Peyer's patch (tissue), 4 donors: Measurements from ENCODE around the gene PLEKHG1. TPM values are rescaled to one million over a fixed set of nuclear protein-coding genes. Genes with fewer than 3 reads are reported as not detected.

Experiments used
- DNase-seq, 3 donors: peaks; one replicate each; pipeline ENCODE4 v3.0.0-alpha.2; 2017 to 2019
- H3K27ac ChIP-seq, 4 donors: fragments of 200-600 bp; sonication (generic); one replicate each; pipeline ENCODE4 v1.5.1; 2016 to 2019
- H3K27me3 ChIP-seq, 2 donors: fragments of 200-600 bp; sonication (generic); one replicate each; pipeline ENCODE4 v1.5.1; 2019
- H3K36me3 ChIP-seq, 3 donors: fragments of 200-600 bp; sonication (generic); one replicate each; pipeline ENCODE4 v1.5.1; 2016 to 2019
- H3K4me1 ChIP-seq, 4 donors: fragments of 200-600 bp; sonication (generic); one replicate each; pipeline ENCODE4 v1.5.1; 2016 to 2019
- H3K4me3 ChIP-seq, 4 donors: fragments of 200-600 bp; sonication (generic); 1 replicate in 3 of 4; 2 replicates in 1 of 4; pipeline ENCODE4 v1.5.1; 2016 to 2019; ENCODE audit warnings: mild to moderate bottlenecking in 1 of 4
- H3K9me3 ChIP-seq, 4 donors: fragments of 200-600 bp; sonication (generic); one replicate each; pipeline ENCODE4 v1.5.1; 2016 to 2019; ENCODE audit warnings: mild to moderate bottlenecking in 1 of 4
- POLR2A ChIP-seq, 2 donors: fragments of 450-650 bp; IDR thresholded peaks; one replicate each; pipeline ENCODE4 v1.5.1; 2017; ENCODE audit warnings: antibody characterized with exemption in 2 of 2, mild to moderate bottlenecking in 2 of 2, moderate library complexity in 2 of 2
- total RNA-seq, 4 donors: library from RNA; depleted of rRNA; stranded (reverse); fragments of >200 nt; gene quantifications; one replicate each; pipeline ENCODE4 v1.1.0, GENCODE V29; 2016
- TF ChIP-seq, protein P1 (sequence below), 6 experiments: fragments of 450-650 bp in 4 of 6; fragments of 200-600 bp in 2 of 6; sonication (generic) in 1 of 6; IDR thresholded peaks; one replicate each; pipeline ENCODE4 v1.5.1; 2017 to 2019; ENCODE audit warnings: antibody characterized with exemption in 6 of 6, mild to moderate bottlenecking in 3 of 6, moderate library complexity in 1 of 6

The PLEKHG1 gene
- total RNA-seq, 4 donors from 2014 or later = 52.2 to 281 (median 64.6) TPM

DNA sequence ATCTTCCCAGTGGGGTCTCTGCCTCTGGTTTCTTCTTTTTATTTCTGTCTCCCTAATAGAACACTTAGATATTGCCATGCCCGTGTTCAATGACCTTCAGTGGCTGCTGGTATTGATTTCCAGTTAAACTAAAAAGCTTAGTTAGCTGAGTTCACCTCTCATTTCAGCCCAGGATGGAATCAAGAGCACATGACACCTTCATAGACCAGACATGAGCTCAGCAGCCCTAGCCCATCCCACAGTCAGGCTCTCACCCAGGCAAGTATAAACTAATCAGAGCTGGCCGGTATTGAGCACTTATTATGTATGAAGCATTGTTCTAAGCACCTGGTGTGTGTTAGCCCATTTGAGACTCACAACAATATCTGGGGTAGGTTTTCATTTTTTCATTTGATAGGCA lies 33.7 kb upstream of the PLEKHG1 start:
- no peak overlapping the region for H3K27ac ChIP-seq
- no peaks in the 10 kb centered on the region for H3K4me1 ChIP-seq
- no peak for DNase-seq
- no peak overlapping the region for H3K4me3 ChIP-seq
- H3K36me3 ChIP-seq = no peaks in the 10 kb centered on the region
- no peaks in the 10 kb centered on the region for H3K27me3 ChIP-seq
- H3K9me3 ChIP-seq = no peaks in the 10 kb centered on the region
- TF ChIP-seq, protein P1, sequence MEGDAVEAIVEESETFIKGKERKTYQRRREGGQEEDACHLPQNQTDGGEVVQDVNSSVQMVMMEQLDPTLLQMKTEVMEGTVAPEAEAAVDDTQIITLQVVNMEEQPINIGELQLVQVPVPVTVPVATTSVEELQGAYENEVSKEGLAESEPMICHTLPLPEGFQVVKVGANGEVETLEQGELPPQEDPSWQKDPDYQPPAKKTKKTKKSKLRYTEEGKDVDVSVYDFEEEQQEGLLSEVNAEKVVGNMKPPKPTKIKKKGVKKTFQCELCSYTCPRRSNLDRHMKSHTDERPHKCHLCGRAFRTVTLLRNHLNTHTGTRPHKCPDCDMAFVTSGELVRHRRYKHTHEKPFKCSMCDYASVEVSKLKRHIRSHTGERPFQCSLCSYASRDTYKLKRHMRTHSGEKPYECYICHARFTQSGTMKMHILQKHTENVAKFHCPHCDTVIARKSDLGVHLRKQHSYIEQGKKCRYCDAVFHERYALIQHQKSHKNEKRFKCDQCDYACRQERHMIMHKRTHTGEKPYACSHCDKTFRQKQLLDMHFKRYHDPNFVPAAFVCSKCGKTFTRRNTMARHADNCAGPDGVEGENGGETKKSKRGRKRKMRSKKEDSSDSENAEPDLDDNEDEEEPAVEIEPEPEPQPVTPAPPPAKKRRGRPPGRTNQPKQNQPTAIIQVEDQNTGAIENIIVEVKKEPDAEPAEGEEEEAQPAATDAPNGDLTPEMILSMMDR (IDR thresholded peaks at IDR 0.05) = no peak
- no peak for TF ChIP-seq POLR2A (IDR thresholded peaks at IDR 0.05)

DNA sequence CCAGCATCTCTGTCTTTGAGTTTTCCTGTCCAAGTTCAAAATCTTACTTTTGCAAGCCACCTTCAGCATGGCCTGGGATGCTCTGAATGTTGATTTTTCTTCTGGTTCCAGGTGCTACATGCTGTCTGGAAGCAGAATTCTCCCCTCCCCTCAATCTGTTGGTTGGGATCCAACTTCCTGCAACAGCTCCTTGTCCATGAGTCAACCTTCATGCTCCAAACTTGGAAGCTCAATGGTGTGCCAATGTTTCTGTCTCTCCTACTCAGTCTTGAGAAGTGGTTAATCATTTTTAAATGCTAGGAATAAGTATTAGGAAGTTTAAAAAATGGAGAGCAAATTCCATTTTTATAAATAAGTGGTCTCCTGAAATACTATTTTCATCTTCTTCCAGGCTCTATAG lies 33.2 kb upstream of the PLEKHG1 start:
- Histone ChIP-seq H3K36me3 (no peaks in the 10 kb centered on the region), H3K4me3 (no peak overlapping the region), H3K27me3 (no peaks in the 10 kb centered on the region), H3K9me3 (no peaks in the 10 kb centered on the region), H3K27ac (no peak overlapping the region), H3K4me1 (no peaks in the 10 kb centered on the region)
- TF ChIP-seq POLR2A (IDR thresholded peaks at IDR 0.05) = no peak
- TF ChIP-seq, protein P1 (IDR thresholded peaks at IDR 0.05) = no peak
- no peak for DNase-seq

DNA sequence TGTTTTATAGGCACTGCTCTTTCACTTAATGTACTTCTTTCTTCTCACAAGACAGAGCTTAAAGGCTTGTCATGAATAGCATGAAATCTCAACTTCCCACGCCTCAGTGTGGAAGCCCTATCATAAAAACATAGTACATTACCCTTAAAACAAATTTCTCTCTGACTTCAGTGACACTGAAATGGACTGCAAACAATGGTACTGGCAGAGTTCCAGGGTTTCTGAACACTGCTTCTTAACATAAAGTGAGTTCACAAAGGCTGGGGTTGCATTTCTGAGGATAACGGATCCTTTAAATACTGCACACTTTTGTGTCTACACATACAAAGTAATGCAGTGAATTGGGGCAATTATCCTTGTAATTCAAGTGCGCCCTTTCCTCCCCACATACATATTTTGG lies 32.3 kb upstream of the PLEKHG1 start:
- Histone ChIP-seq H3K36me3 (no peaks in the 10 kb centered on the region), H3K4me1 (no peaks in the 10 kb centered on the region), H3K27ac (no peak overlapping the region), H3K9me3 (no peaks in the 10 kb centered on the region), H3K4me3 (no peak overlapping the region), H3K27me3 (no peaks in the 10 kb centered on the region)
- no peak for DNase-seq
- no peak for TF ChIP-seq POLR2A (IDR thresholded peaks at IDR 0.05)
- TF ChIP-seq, protein P1 (IDR thresholded peaks at IDR 0.05) = no peak

DNA sequence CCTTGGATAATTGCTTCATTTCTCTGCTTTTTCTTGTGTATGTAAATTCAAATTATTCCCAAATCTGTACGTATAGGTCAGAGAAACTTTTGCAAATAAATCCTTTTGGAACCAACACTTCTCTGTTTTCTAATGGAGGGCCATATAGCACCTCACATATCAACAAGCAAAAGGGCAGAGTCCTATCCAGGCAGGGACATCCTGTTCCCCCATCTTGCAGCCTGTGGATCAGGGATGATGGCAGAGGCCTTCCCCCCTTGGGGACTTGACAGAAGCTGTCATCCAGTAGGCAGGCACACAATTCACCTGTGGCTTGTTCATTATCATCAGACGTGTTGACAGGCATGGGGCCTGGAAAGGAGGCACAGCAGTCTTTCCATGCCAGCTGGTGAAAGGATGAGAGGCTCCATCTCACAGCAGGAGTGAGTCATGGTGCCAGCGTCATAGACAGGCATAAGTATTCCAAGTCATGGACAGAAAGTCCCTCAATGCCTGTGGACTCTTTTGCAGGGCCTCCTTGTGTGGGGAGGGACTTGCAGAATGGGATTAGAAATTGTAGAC lies 31.8 kb upstream of the PLEKHG1 start:
- no peak for DNase-seq
- Histone ChIP-seq H3K27ac (no peak overlapping the region), H3K36me3 (no peaks in the 10 kb centered on the region), H3K4me1 (no peaks in the 10 kb centered on the region), H3K9me3 (no peaks in the 10 kb centered on the region), H3K4me3 (no peak overlapping the region), H3K27me3 (no peaks in the 10 kb centered on the region)
- no peak for TF ChIP-seq POLR2A (IDR thresholded peaks at IDR 0.05)
- TF ChIP-seq, protein P1 (IDR thresholded peaks at IDR 0.05) = no peak

DNA sequence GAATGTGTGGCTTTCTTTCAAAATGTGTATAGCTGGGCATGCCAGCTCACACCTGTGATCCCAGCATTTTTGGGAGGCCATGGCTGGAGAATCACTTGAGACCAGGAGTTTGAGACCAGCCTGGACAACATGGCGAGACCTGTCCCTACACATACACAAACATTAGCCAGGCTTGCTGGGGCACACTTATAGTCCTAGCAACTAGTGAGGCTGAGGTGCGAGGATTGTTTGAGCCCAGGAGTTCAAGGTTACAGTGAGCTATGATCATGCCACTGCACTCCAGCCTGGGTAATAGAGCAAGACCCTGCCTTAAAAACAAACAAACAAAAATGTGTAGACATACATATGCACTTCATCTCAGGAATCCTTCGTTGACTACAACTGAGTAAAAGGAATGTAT lies 31.1 kb upstream of the PLEKHG1 start:
- TF ChIP-seq POLR2A (IDR thresholded peaks at IDR 0.05) = no peak
- Histone ChIP-seq H3K27ac (no peak overlapping the region), H3K9me3 (no peaks in the 10 kb centered on the region), H3K27me3 (no peaks in the 10 kb centered on the region), H3K4me1 (no peaks in the 10 kb centered on the region), H3K4me3 (no peak overlapping the region), H3K36me3 (no peaks in the 10 kb centered on the region)
- DNase-seq = no peak

DNA sequence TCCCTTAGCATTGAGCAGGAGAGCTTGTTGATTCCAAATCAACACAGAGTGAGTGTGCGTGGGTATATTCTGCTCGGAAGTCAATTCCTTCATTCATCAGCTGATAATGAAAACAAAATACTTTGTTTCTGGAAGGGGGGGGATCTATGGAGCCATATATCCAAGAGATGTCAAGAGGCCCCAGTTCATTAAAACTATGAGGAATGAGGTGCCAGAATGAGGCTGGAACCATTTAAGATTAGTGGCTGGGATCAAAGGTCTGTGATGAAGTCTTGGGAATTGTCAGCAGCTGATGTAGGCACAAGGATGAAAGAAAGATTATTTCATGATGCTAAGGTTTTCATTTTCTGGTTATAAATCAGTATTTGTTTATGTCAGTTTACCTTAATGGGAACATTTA lies 30.5 kb upstream of the PLEKHG1 start:
- DNase-seq = no peak
- Histone ChIP-seq H3K36me3 (no peaks in the 10 kb centered on the region), H3K27me3 (no peaks in the 10 kb centered on the region), H3K4me1 (no peaks in the 10 kb centered on the region), H3K4me3 (no peak overlapping the region), H3K27ac (no peak overlapping the region), H3K9me3 (no peaks in the 10 kb centered on the region)
- no peak for TF ChIP-seq POLR2A (IDR thresholded peaks at IDR 0.05)
- TF ChIP-seq, protein P1 (IDR thresholded peaks at IDR 0.05) = no peak
